B cell (primary cell): ENCODE results near the gene SPOCK1. TPM values are rescaled to one million over a fixed set of nuclear protein-coding genes. Genes with fewer than 3 reads are reported as not detected.

Experiments used
- ATAC-seq: fragments of 200-7000 bp; cut with Tn5 transposase; one replicate; pipeline ENCODE4 v1.10.0; 2021; ENCODE audit warnings: low read depth, mild to moderate bottlenecking, moderate number of reproducible peaks, moderate library complexity
- CTCF ChIA-PET: fragments of 350-600 bp; sonication (Branson Sonifier 250); formaldehyde crosslinking; loops from one replicate; lab custom pipeline; 2021; ENCODE audit warnings: antibody characterized with exemption, inconsistent platforms; lab: Charles Lee
- POLR2A ChIA-PET: fragments of 350-600 bp; sonication (Branson Sonifier 250); formaldehyde crosslinking; loops from one replicate; lab custom pipeline; 2021; ENCODE audit warnings: antibody characterized with exemption; lab: Charles Lee
- DNase-seq: peaks from one replicate; pipeline ENCODE4 v3.0.0; 2013
- H2AFZ ChIP-seq: 2 replicates; pipeline ENCODE4 v1.6.1; 2012; ENCODE audit warnings: mild to moderate bottlenecking, low read depth, low read length; ENCODE audit not compliant: insufficient read depth, poor library complexity, severe bottlenecking
- H3K27ac ChIP-seq, 2 donors: 1 replicate in 1 of 2; 2 replicates in 1 of 2; pipeline ENCODE4 v1.5.1; 2012 to 2013; ENCODE audit warnings: low read length in 2 of 2, mild to moderate bottlenecking in 2 of 2, moderate library complexity in 1 of 2
- H3K27me3 ChIP-seq, 4 experiments: fragments of 200-600 bp in 1 of 4; sonication (generic) in 1 of 4; replicated peaks in 1 of 4; 1 replicate in 2 of 4; 2 replicates in 2 of 4; pipeline versions ENCODE4 v1.6.1 to v1.7.0; 2013 to 2016; ENCODE audit warnings: low read length in 3 of 4, mild to moderate bottlenecking in 2 of 4, mixed read lengths in 1 of 4, moderate library complexity in 1 of 4; ENCODE audit not compliant: insufficient read depth in 4 of 4, control insufficient read depth in 3 of 4; ENCODE audit errors: control extremely low read depth in 1 of 4
- H3K36me3 ChIP-seq, 2 experiments: replicated peaks in 1 of 2; 1 replicate in 1 of 2; 2 replicates in 1 of 2; pipeline versions ENCODE4 v1.6.1 to v1.7.1; 2013; ENCODE audit warnings: low read length in 1 of 2; ENCODE audit not compliant: insufficient read depth in 2 of 2, control insufficient read depth in 1 of 2; ENCODE audit errors: control extremely low read depth in 1 of 2, extremely low read depth in 1 of 2
- H3K4me1 ChIP-seq, 2 donors: fragments of 200-600 bp in 1 of 2; sonication (generic) in 1 of 2; 1 replicate in 1 of 2; 2 replicates in 1 of 2; pipeline versions ENCODE4 v1.5.1 to v1.6.1; 2013 to 2017; ENCODE audit warnings: low read length in 2 of 2; ENCODE audit not compliant: control insufficient read depth in 2 of 2, insufficient read depth in 2 of 2
- H3K4me2 ChIP-seq: replicated peaks from 2 replicates; pipeline ENCODE3; 2012; ENCODE audit warnings: mild to moderate bottlenecking, low read depth, low read length; ENCODE audit not compliant: poor library complexity, severe bottlenecking
- H3K4me3 ChIP-seq, 5 experiments: fragments of 200-600 bp in 1 of 5; sonication (generic) in 1 of 5; 1 replicate in 3 of 5; 2 replicates in 2 of 5; pipeline versions ENCODE4 v1.5.1 to v1.7.0; 2011 to 2016; ENCODE audit warnings: low read length in 4 of 5, mild to moderate bottlenecking in 4 of 5, low read depth in 2 of 5, control low read depth in 1 of 5, moderate library complexity in 1 of 5; ENCODE audit not compliant: insufficient read depth in 1 of 5; ENCODE audit errors: control extremely low read depth in 1 of 5, extremely low read depth in 1 of 5
- H3K79me2 ChIP-seq: fragments of 200-600 bp; sonication (generic); one replicate; pipeline ENCODE4 v1.6.0; 2016; ENCODE audit warnings: low read length; ENCODE audit not compliant: control insufficient read depth, insufficient read depth
- H3K9ac ChIP-seq: fragments of 200-600 bp; sonication (generic); 2 replicates; pipeline ENCODE4 v1.6.1; 2017; ENCODE audit warnings: mild to moderate bottlenecking, low read length, moderate library complexity
- H3K9me3 ChIP-seq, 3 donors: one replicate each; pipeline versions ENCODE4 v1.6.1 to v1.7.1; 2013; ENCODE audit warnings: low read length in 2 of 3; ENCODE audit not compliant: control insufficient read depth in 2 of 3, insufficient read depth in 1 of 3; ENCODE audit errors: control extremely low read depth in 1 of 3
- H4K20me1 ChIP-seq: 2 replicates; pipeline ENCODE4 v1.6.0; 2012; ENCODE audit warnings: mild to moderate bottlenecking, low read length; ENCODE audit not compliant: insufficient read depth, control insufficient read depth, poor library complexity, severe bottlenecking
- H3K27ac Mint-ChIP-seq: one replicate; pipeline ENCODE4 v1.8.0; 2021; ENCODE audit warnings: mixed read lengths
- H3K27me3 Mint-ChIP-seq: one replicate; pipeline ENCODE4 v1.8.0; 2021; ENCODE audit warnings: mixed read lengths
- H3K4me1 Mint-ChIP-seq: one replicate; pipeline ENCODE4 v1.8.0; 2021; ENCODE audit warnings: mixed read lengths
- H3K4me3 Mint-ChIP-seq: one replicate; pipeline ENCODE4 v1.8.0; 2021; ENCODE audit warnings: mixed read lengths
- H3K9me3 Mint-ChIP-seq: one replicate; pipeline ENCODE4 v1.8.0; 2022; ENCODE audit warnings: mixed read lengths; ENCODE audit not compliant: insufficient read depth
- CTCF ChIP-seq: fragments of 200-600 bp; IDR thresholded peaks from one replicate; pipeline ENCODE4 v1.8.0; 2022; ENCODE audit warnings: antibody characterized with exemption, mild to moderate bottlenecking
- EZH2 ChIP-seq: IDR thresholded peaks from 2 replicates; pipeline ENCODE4 v1.6.1; 2012; ENCODE audit warnings: borderline replicate concordance, low read depth, mild to moderate bottlenecking, moderate library complexity, low read length; ENCODE audit not compliant: insufficient read depth, poor library complexity, severe bottlenecking
- WGBS: methylation state at CpG from one replicate; pipeline ENCODE4 v1.1.5; 2013; ENCODE audit warnings: missing lambda C conversion rate; ENCODE audit not compliant: insufficient coverage; 5-methylcytosine and 5-hydroxymethylcytosine counted together
- intact Hi-C: fragments of 100-400 bp; cut with micrococcal nuclease; formaldehyde crosslinking; loops from one replicate; pipeline ENCODE4 v1.10.0; 2022
- polyA plus RNA-seq: library from polyadenylated mRNA; depleted of rRNA; stranded (reverse); fragments of >200 nt; gene quantifications from 2 replicates; pipeline ENCODE4 v1.2.3, GENCODE V29; 2012
- total RNA-seq, 2 donors: library from RNA; stranded (reverse); fragments of 120-200 nt in 1 of 2; gene quantifications; 1 replicate in 1 of 2; 2 replicates in 1 of 2; pipeline versions ENCODE4 v1.2.3 to v1.2.4, GENCODE V29; 2013 to 2022

The SPOCK1 gene
- total and polyA plus RNA-seq, 2 donors (not counting 1 experiment from before 2014, with no cell fraction given): not detected

DNA sequence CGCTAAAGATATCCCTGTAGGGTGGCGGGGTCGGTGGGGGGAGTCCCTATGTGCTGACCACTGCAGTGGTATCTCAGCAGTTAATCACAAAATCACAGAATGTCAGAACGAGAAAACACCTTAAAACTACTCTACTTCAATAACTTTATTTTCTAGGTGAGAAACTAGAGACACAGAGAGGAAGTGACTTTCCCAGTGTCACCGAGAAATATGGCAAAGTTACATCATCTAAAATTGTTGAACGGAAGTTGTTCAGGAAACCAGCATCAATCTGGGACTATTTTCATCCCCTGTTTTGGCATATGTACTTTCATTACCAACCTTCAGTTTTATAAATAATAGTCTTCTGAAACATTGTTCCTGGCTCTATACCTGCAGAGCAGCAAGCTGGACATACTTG is 384.0 kb downstream of the SPOCK1 start:
- Histone ChIP-seq H3K4me2 (no peak overlapping the region), H3K27ac (no peak overlapping the region), H3K9me3 (no peaks in the 10 kb centered on the region), H3K4me1 (no peaks in the 10 kb centered on the region), H3K4me3 (no peak overlapping the region), H2AFZ (no peak overlapping the region), H4K20me1 (no peaks in the 10 kb centered on the region), H3K36me3 (no peaks in the 10 kb centered on the region), H3K27me3 (no peaks in the 10 kb centered on the region), H3K79me2 (no peaks in the 10 kb centered on the region), H3K9ac (no peak overlapping the region)
- Mint-ChIP-seq H3K27ac (no peak overlapping the region), H3K4me3 (no peak overlapping the region), H3K4me1 (peaks cover 2% of the 10 kb centered on the region), H3K27me3 (peaks cover 4% of the 10 kb centered on the region), H3K9me3 (no peaks in the 10 kb centered on the region)
- TF ChIP-seq EZH2: no peak
- no peak for TF ChIP-seq CTCF
- ATAC-seq (no peak), DNase-seq (no peak)
- ChIA-PET POLR2A (no interaction called here), CTCF (no interaction called here)
- WGBS: no CpG with 5 or more reads among the region's 6 CpGs
- intact Hi-C loops: no loop called here

DNA sequence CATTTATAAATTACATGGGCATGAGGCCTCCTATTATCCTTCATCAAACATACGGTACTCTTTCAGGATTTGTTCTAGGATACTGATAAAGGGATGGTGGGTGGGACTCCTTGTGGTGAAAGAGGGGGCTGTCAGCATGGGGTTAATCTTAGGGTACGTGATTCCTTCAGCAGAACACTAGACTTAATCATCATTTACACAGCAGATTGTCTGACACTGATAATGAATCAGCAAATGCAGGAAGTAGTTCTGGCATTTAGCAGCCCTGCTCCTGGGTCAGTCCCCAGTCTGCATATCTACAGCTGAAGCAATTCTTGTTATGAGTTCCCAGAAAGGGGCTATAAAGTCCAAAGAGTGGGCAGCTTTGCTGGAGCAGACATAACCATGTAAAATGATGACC is 384.6 kb downstream of the SPOCK1 start:
- no CpG with 5 or more reads among the region's 2 CpGs for WGBS
- Histone ChIP-seq H3K4me2 (no peak overlapping the region), H3K27ac (no peak overlapping the region), H4K20me1 (no peaks in the 10 kb centered on the region), H3K9me3 (no peaks in the 10 kb centered on the region), H3K36me3 (no peaks in the 10 kb centered on the region), H3K79me2 (no peaks in the 10 kb centered on the region), H3K4me3 (no peak overlapping the region), H3K9ac (no peak overlapping the region), H3K4me1 (no peaks in the 10 kb centered on the region), H3K27me3 (no peaks in the 10 kb centered on the region), H2AFZ (no peak overlapping the region)
- DNase-seq (no peak), ATAC-seq (no peak)
- Mint-ChIP-seq H3K4me3 (no peak overlapping the region), H3K27me3 (peaks cover 4% of the 10 kb centered on the region), H3K4me1 (peaks cover 2% of the 10 kb centered on the region), H3K9me3 (no peaks in the 10 kb centered on the region), H3K27ac (no peak overlapping the region)
- TF ChIP-seq EZH2 (no peak), CTCF (no peak)
- intact Hi-C loops: no loop called here
- CTCF ChIA-PET: no interaction called here
- POLR2A ChIA-PET: no interaction called here
